Measurements from ENCODE around the gene CTDNEP1. TPM values are rescaled to one million over a fixed set of nuclear protein-coding genes. Genes with fewer than 3 reads are reported as not detected.

The CTDNEP1 gene
- total RNA-seq, 1 experiment from 2014 or later, result 132 TPM

- ChIA-PET POLR2A (no interaction called here), CTCF (no interaction called here)
- H3K4me1 ChIP-seq (ENCODE audit: control insufficient read depth, insufficient read depth, low read length), result peaks cover 4% of the 10 kb centered on the region
- no peak overlapping the region for H3K27ac ChIP-seq (ENCODE audit: low read length)
- H3K4me3 ChIP-seq (ENCODE audit: low read depth in 2 of 2, low read length in 2 of 2), result no peak overlapping the region
- intact Hi-C loops (cut with micrococcal nuclease; ENCODE audit: unreplicated experiment) (no loop called here), in situ Hi-C loops (cut with HindIII; ENCODE audit: low pct_unique_long_range_greater_than_20kb, low sequenced_read_pairs) (no loop called here)
- DNase-seq (ENCODE audit: low read depth, low spot score) (no peak), ATAC-seq (no peak)
- no peaks in the 10 kb centered on the region for H3K36me3 ChIP-seq (ENCODE audit: control insufficient read depth, insufficient read depth, low read length)
- no peaks in the 10 kb centered on the region for H3K27me3 ChIP-seq (ENCODE audit: control insufficient read depth, insufficient read depth, low read length)
- no TSS peak for BruUV-seq (replicated peaks)
- TF ChIP-seq CTCF (IDR thresholded peaks at IDR 0.05), result no peak
- no peak for TF ChIP-seq POLR2AphosphoS5 (IDR thresholded peaks at IDR 0.05; ENCODE audit: low read depth, low read length)
- no peak for TF ChIP-seq SIN3A (IDR thresholded peaks at IDR 0.05; ENCODE audit: borderline replicate concordance, insufficient read depth, low read depth, low read length)
- no peak for TF ChIP-seq TCF7L2 (IDR thresholded peaks at IDR 0.05; ENCODE audit: low read depth, low read length)
- no peak for TF ChIP-seq REST (IDR thresholded peaks at IDR 0.05; ENCODE audit: insufficient read depth in 1 of 2, low read depth in 2 of 2, low read length in 1 of 2)
- H3K9me3 ChIP-seq (ENCODE audit: control insufficient read depth, insufficient read depth, low read depth, low read length), result no peaks in the 10 kb centered on the region
Measured at GRCh38 chr17:7208027-7208571, 43.4 kb downstream of the CTDNEP1 start.

- H3K27me3 ChIP-seq (ENCODE audit: control insufficient read depth, insufficient read depth, low read length), result no peaks in the 10 kb centered on the region
- CTCF ChIA-PET, result no interaction called here
- BruUV-seq (replicated peaks), result no TSS peak
Measured at GRCh38 chr17:7207120-7208001, 44.2 kb downstream of the CTDNEP1 start.

More at GRCh38 chr17:7207120-7208001, 44.2 kb downstream of the CTDNEP1 start:
- peaks cover 4% of the 10 kb centered on the region for H3K4me1 ChIP-seq (ENCODE audit: control insufficient read depth, insufficient read depth, low read length)
- no peak overlapping the region for H3K4me3 ChIP-seq (ENCODE audit: low read depth in 2 of 2, low read length in 2 of 2)
- no peaks in the 10 kb centered on the region for H3K9me3 ChIP-seq (ENCODE audit: control insufficient read depth, insufficient read depth, low read depth, low read length)
- H3K27ac ChIP-seq (ENCODE audit: low read length), result no peak overlapping the region
- TF ChIP-seq TCF7L2 (IDR thresholded peaks at IDR 0.05; ENCODE audit: low read depth, low read length), result no peak
- TF ChIP-seq SIN3A (IDR thresholded peaks at IDR 0.05; ENCODE audit: borderline replicate concordance, insufficient read depth, low read depth, low read length), result no peak
- no peak for TF ChIP-seq POLR2AphosphoS5 (IDR thresholded peaks at IDR 0.05; ENCODE audit: low read depth, low read length)
- TF ChIP-seq CTCF (IDR thresholded peaks at IDR 0.05), result no peak
- no peak for TF ChIP-seq REST (IDR thresholded peaks at IDR 0.05; ENCODE audit: insufficient read depth in 1 of 2, low read depth in 2 of 2, low read length in 1 of 2)
- in situ Hi-C loops (cut with HindIII; ENCODE audit: low pct_unique_long_range_greater_than_20kb, low sequenced_read_pairs), result no loop called here
- H3K36me3 ChIP-seq (ENCODE audit: control insufficient read depth, insufficient read depth, low read length), result peaks cover 1% of the 10 kb centered on the region
- intact Hi-C loops (cut with micrococcal nuclease; ENCODE audit: unreplicated experiment), result no loop called here
- POLR2A ChIA-PET, result no interaction called here
- DNase-seq (ENCODE audit: low read depth, low spot score), result no peak
- ATAC-seq, result no peak
